ENCODE measurements around the gene SMARCD1. TPM values are rescaled to one million over a fixed set of nuclear protein-coding genes. Genes with fewer than 3 reads are reported as not detected.

SMARCD1 gene
- total RNA-seq, 1 donor from 2014 or later: 160 TPM

DNA sequence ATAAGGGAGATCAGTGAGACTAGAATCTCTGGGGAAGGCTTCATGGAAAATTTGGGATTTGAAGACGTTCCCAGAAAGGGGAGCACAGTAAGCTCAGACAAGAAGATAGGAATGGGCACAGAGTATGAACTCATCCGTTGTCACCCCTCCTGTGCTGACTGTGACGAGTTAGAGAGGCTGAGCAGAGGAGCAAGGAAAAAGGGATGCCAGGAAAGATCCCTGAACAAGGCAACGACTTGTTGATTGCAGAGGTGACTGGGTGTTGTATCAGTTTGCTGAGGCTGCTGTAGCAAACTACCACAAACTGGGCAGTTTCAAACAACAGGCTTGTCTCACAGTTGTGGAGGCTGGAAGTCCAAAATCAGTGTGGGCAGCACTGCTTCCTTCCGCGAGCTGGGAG, 12.8 kb downstream of the SMARCD1 start:
- peaks cover 2% of the 10 kb centered on the region for H3K4me1 Mint-ChIP-seq (ENCODE audit: low read depth)
- DNase-seq (ENCODE audit: low spot score, unreplicated experiment): no peak
- no peak overlapping the region for H3K27ac Mint-ChIP-seq
- H3K36me3 Mint-ChIP-seq (ENCODE audit: insufficient read depth): peaks cover 40% of the 10 kb centered on the region
- H3K27me3 Mint-ChIP-seq: no peaks in the 10 kb centered on the region
- TF ChIP-seq CTCF (IDR thresholded peaks at IDR 0.05; ENCODE audit: unreplicated experiment): no peak
- no peaks in the 10 kb centered on the region for H3K9me3 Mint-ChIP-seq (ENCODE audit: low read depth)
- H3K4me3 Mint-ChIP-seq (ENCODE audit: low read depth): no peak overlapping the region

- DNase-seq (ENCODE audit: low spot score, unreplicated experiment): no peak
- peaks cover 15% of the 10 kb centered on the region for H3K4me1 Mint-ChIP-seq (ENCODE audit: low read depth)
- H3K4me3 Mint-ChIP-seq (ENCODE audit: low read depth): no peak overlapping the region
- peaks cover 38% of the 10 kb centered on the region for H3K36me3 Mint-ChIP-seq (ENCODE audit: insufficient read depth)
- H3K9me3 Mint-ChIP-seq (ENCODE audit: low read depth): no peaks in the 10 kb centered on the region
- no peak overlapping the region for H3K27ac Mint-ChIP-seq
- no peak for TF ChIP-seq CTCF (IDR thresholded peaks at IDR 0.05; ENCODE audit: unreplicated experiment)
- H3K27me3 Mint-ChIP-seq: peaks cover 2% of the 10 kb centered on the region
Measured at GRCh38 chr12:50099302-50100008, 14.3 kb downstream of the SMARCD1 start.

GRCh38 chr12:50100561-50100960, 15.4 kb downstream of the SMARCD1 start:
- Mint-ChIP-seq H3K4me1 (ENCODE audit: low read depth) (peaks cover 18% of the 10 kb centered on the region), H3K27ac (no peak overlapping the region), H3K27me3 (peaks cover 3% of the 10 kb centered on the region), H3K36me3 (ENCODE audit: insufficient read depth) (peaks cover 35% of the 10 kb centered on the region), H3K9me3 (ENCODE audit: low read depth) (no peaks in the 10 kb centered on the region), H3K4me3 (ENCODE audit: low read depth) (no peak overlapping the region)
- no peak for DNase-seq (ENCODE audit: low spot score, unreplicated experiment)
- TF ChIP-seq CTCF (IDR thresholded peaks at IDR 0.05; ENCODE audit: unreplicated experiment): no peak

GRCh38 chr12:50101663-50102062, 16.5 kb downstream of the SMARCD1 start:
- peaks cover 7% of the 10 kb centered on the region for H3K27me3 Mint-ChIP-seq
- DNase-seq (ENCODE audit: low spot score, unreplicated experiment): no peak

DNA sequence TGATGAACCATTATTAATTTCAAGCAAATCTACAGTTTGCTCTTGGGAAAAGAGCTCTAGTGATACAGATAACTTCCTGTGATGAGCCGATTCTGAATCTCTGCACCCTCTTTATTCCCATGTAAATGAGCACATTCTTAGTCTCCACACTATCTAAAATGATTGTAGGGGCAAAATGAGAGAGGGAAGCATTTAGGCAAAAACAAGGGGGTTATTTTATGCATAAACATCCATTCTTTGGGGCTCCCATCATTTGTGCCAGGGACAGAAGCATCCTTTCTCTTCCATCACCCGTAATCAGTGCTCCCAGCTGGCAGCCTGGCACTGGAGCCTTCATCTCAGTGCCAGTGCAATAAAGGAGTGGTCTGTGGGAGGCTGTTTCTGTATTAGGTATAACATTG, 17.0 kb downstream of the SMARCD1 start:
- no peak overlapping the region for H3K4me3 Mint-ChIP-seq (ENCODE audit: low read depth)
- peak overlapping the region; percentile 78 for H3K27ac Mint-ChIP-seq
- TF ChIP-seq CTCF (IDR thresholded peaks at IDR 0.05; ENCODE audit: unreplicated experiment): no peak
- peaks cover 20% of the 10 kb centered on the region for H3K36me3 Mint-ChIP-seq (ENCODE audit: insufficient read depth)
- DNase-seq (ENCODE audit: low spot score, unreplicated experiment): no peak
- peaks cover 18% of the 10 kb centered on the region for H3K4me1 Mint-ChIP-seq (ENCODE audit: low read depth)
- H3K27me3 Mint-ChIP-seq: peaks cover 7% of the 10 kb centered on the region
- no peaks in the 10 kb centered on the region for H3K9me3 Mint-ChIP-seq (ENCODE audit: low read depth)

More at GRCh38 chr12:50101663-50102062, 16.5 kb downstream of the SMARCD1 start:
- TF ChIP-seq CTCF (IDR thresholded peaks at IDR 0.05; ENCODE audit: unreplicated experiment): peak; percentile 50
- H3K9me3 Mint-ChIP-seq (ENCODE audit: low read depth): no peaks in the 10 kb centered on the region
- peaks cover 18% of the 10 kb centered on the region for H3K4me1 Mint-ChIP-seq (ENCODE audit: low read depth)
- no peak overlapping the region for H3K4me3 Mint-ChIP-seq (ENCODE audit: low read depth)
- peaks cover 24% of the 10 kb centered on the region for H3K36me3 Mint-ChIP-seq (ENCODE audit: insufficient read depth)
- H3K27ac Mint-ChIP-seq: peak overlapping the region; percentile 78

Measured in progenitor cell of endocrine pancreas (in vitro differentiated cells).